GM23338 (cell line): ENCODE measurements around the gene HSPA1A. TPM values are rescaled to one million over a fixed set of nuclear protein-coding genes. Genes with fewer than 3 reads are reported as not detected.

ENCODE experiments used
- ATAC-seq: fragments of 200-7000 bp; cut with Tn5 transposase; 3 replicates; pipeline ENCODE4 v1.9.1; 2020
- DNase-seq: peaks from one replicate; pipeline ENCODE4 v3.0.0-alpha.2; 2015; ENCODE audit warnings: low spot score
- H2AFZ ChIP-seq: fragments of 200-600 bp; sonication (generic); 2 replicates; pipeline ENCODE4 v1.8.0; 2016; ENCODE audit warnings: antibody characterized with exemption, mild to moderate bottlenecking, moderate library complexity
- H3F3A ChIP-seq: fragments of 200-600 bp; sonication (generic); replicated peaks from 2 replicates; pipeline ENCODE4 v1.8.0; 2017; ENCODE audit warnings: antibody characterized with exemption, mixed run types, low read depth
- H3K27ac ChIP-seq: fragments of 200-600 bp; sonication (generic); 2 replicates; pipeline ENCODE4 v1.6.1; 2016; ENCODE audit warnings: low read depth
- H3K27me3 ChIP-seq: fragments of 200-600 bp; sonication (generic); 2 replicates; pipeline ENCODE4 v1.8.0; 2016; ENCODE audit warnings: mild to moderate bottlenecking, mixed run types, moderate library complexity; ENCODE audit not compliant: insufficient read depth
- H3K36me3 ChIP-seq: fragments of 200-600 bp; sonication (generic); 2 replicates; pipeline ENCODE4 v1.8.0; 2016; ENCODE audit warnings: mild to moderate bottlenecking; ENCODE audit not compliant: insufficient read depth
- H3K4me1 ChIP-seq: fragments of 200-600 bp; sonication (generic); 2 replicates; pipeline ENCODE4 v1.8.0; 2016; ENCODE audit warnings: mild to moderate bottlenecking, moderate library complexity; ENCODE audit not compliant: insufficient read depth
- H3K4me2 ChIP-seq: fragments of 200-600 bp; sonication (generic); 2 replicates; pipeline ENCODE4 v1.7.1; 2017; ENCODE audit warnings: mixed run types
- H3K4me3 ChIP-seq: fragments of 200-600 bp; sonication (generic); 2 replicates; pipeline ENCODE4 v1.6.1; 2016; ENCODE audit warnings: mixed run types
- H3K79me2 ChIP-seq: fragments of 200-600 bp; sonication (generic); replicated peaks from 2 replicates; pipeline ENCODE4 v1.8.0; 2017; ENCODE audit warnings: mild to moderate bottlenecking; ENCODE audit not compliant: insufficient read depth
- H3K9me2 ChIP-seq: fragments of 200-600 bp; sonication (generic); 2 replicates; pipeline ENCODE4 v1.8.0; 2017; ENCODE audit not compliant: insufficient read depth
- H4K20me1 ChIP-seq: fragments of 200-600 bp; sonication (generic); replicated peaks from 2 replicates; pipeline ENCODE4 v1.8.0; 2017; ENCODE audit warnings: mild to moderate bottlenecking; ENCODE audit not compliant: insufficient read depth
- H3K27ac Mint-ChIP-seq: 2 replicates; pipeline ENCODE4 v1.8.0; 2020; ENCODE audit warnings: inconsistent platforms, mild to moderate bottlenecking, moderate library complexity, mixed read lengths
- H3K27me3 Mint-ChIP-seq: 3 replicates; pipeline ENCODE4 v1.8.0; 2022; ENCODE audit warnings: low read depth, mild to moderate bottlenecking, moderate library complexity, mixed read lengths, inconsistent platforms; ENCODE audit not compliant: insufficient read depth, poor library complexity
- H3K36me3 Mint-ChIP-seq: 3 replicates; pipeline ENCODE4 v1.8.0; 2021; ENCODE audit warnings: low read depth, mild to moderate bottlenecking, inconsistent platforms, moderate library complexity, mixed read lengths
- H3K4me1 Mint-ChIP-seq: 3 replicates; pipeline ENCODE4 v1.8.0; 2020; ENCODE audit warnings: mild to moderate bottlenecking, inconsistent platforms, mixed read lengths
- H3K4me3 Mint-ChIP-seq: 3 replicates; pipeline ENCODE4 v1.8.0; 2021; ENCODE audit warnings: moderate library complexity, mild to moderate bottlenecking, inconsistent platforms, mixed read lengths
- H3K9me3 Mint-ChIP-seq: 3 replicates; pipeline ENCODE4 v1.8.0; 2020; ENCODE audit warnings: moderate library complexity, mild to moderate bottlenecking, inconsistent platforms, mixed read lengths
- CREB1 ChIP-seq: fragments of 250-450 bp; sonication (Bioruptor Pico); IDR thresholded peaks from 2 replicates; pipeline ENCODE4 v1.5.0; 2020; ENCODE audit warnings: low read depth, mild to moderate bottlenecking, moderate library complexity
- EZH2 ChIP-seq: fragments of 200-600 bp; sonication (generic); IDR thresholded peaks from one replicate; pipeline ENCODE4 v1.8.0; 2017; ENCODE audit warnings: antibody characterized with exemption, mild to moderate bottlenecking, low read depth; ENCODE audit not compliant: unreplicated experiment
- EZH2phosphoT487 ChIP-seq: fragments of 200-600 bp; sonication (generic); IDR thresholded peaks from one replicate; pipeline ENCODE4 v1.8.1; 2018; ENCODE audit warnings: antibody characterized with exemption; ENCODE audit not compliant: unreplicated experiment
- JUNB ChIP-seq: IDR thresholded peaks from one replicate; pipeline ENCODE4 v1.6.1; 2016; ENCODE audit warnings: antibody characterized with exemption; ENCODE audit not compliant: unreplicated experiment
- NANOG ChIP-seq: IDR thresholded peaks from 2 replicates; pipeline ENCODE4 v1.6.1; 2016; ENCODE audit warnings: antibody characterized with exemption, borderline replicate concordance
- POLR2AphosphoS5 ChIP-seq: IDR thresholded peaks from 2 replicates; pipeline ENCODE4 v1.6.1; 2016; ENCODE audit warnings: antibody characterized with exemption, low read depth
- REST ChIP-seq: IDR thresholded peaks from one replicate; pipeline ENCODE4 v1.6.1; 2018; ENCODE audit warnings: antibody characterized with exemption; ENCODE audit not compliant: unreplicated experiment
- STAT1 ChIP-seq: IDR thresholded peaks from one replicate; pipeline ENCODE4 v1.6.1; 2016; ENCODE audit warnings: antibody characterized with exemption; ENCODE audit not compliant: unreplicated experiment
- ZNF114 ChIP-seq: fragments of 250-450 bp; sonication (Bioruptor Pico); IDR thresholded peaks from 2 replicates; pipeline ENCODE4 v1.5.0; 2020; ENCODE audit warnings: mild to moderate bottlenecking, moderate library complexity
- ZNF331 ChIP-seq: fragments of 250-450 bp; sonication (Bioruptor Pico); IDR thresholded peaks from 2 replicates; pipeline ENCODE4 v1.5.0; 2020; ENCODE audit warnings: low read depth, mild to moderate bottlenecking, moderate library complexity
- ZNF462 ChIP-seq: fragments of 250-450 bp; sonication (Bioruptor Pico); IDR thresholded peaks from 2 replicates; pipeline ENCODE4 v1.5.0; 2020; ENCODE audit warnings: mild to moderate bottlenecking, moderate library complexity
- polyA plus RNA-seq: library from polyadenylated mRNA; unstranded; fragments of >200 nt; fragmentation: Nextera tagmentation; extraction: Ambion mirVana; gene quantifications from 2 replicates; pipeline ENCODE4 v1.2.1, GENCODE V29; 2016
- total RNA-seq: library from RNA; depleted of rRNA; stranded (reverse); fragments of >200 nt; shearing (Covaris generic); gene quantifications from 2 replicates; pipeline ENCODE4 v1.2.3, GENCODE V29; 2014
- TF ChIP-seq, protein P1 (sequence below), 2 experiments: fragments of 200-600 bp in 1 of 2; sonication (generic) in 1 of 2; conservative IDR thresholded peaks; 2 replicates each; pipeline versions ENCODE4 v1.5.1 to v1.6.1; 2016 to 2017; ENCODE audit warnings: antibody characterized with exemption in 2 of 2, low read depth in 2 of 2, mild to moderate bottlenecking in 2 of 2, moderate library complexity in 1 of 2
- TF ChIP-seq, protein P2 (sequence below): IDR thresholded peaks from 2 replicates; pipeline ENCODE4 v1.6.1; 2016; ENCODE audit warnings: antibody characterized with exemption

HSPA1A gene
- total and polyA plus RNA-seq, 2 experiments from 2014 or later: 36.1 to 57.1 TPM

DNA sequence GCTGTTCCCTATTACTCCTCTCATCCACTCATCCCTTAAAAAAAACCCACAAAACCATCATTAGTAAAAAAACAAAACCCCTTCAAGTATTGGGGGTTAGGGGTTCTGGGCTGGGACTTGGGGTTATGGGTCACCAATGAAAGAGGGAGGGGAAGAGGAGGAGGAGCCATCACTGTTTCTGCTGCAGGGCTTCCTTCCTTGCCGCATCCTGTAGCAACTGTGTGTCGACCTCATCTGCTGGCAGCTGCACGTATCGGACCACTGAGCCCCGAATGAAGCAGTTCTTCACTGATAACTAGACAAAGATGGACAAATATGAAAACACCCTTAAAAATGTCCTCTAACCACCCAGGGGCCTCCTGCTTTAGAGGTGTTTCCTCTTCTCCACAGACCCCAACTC is 17.8 kb upstream of the HSPA1A start (continued):
- TF ChIP-seq, protein P1, sequence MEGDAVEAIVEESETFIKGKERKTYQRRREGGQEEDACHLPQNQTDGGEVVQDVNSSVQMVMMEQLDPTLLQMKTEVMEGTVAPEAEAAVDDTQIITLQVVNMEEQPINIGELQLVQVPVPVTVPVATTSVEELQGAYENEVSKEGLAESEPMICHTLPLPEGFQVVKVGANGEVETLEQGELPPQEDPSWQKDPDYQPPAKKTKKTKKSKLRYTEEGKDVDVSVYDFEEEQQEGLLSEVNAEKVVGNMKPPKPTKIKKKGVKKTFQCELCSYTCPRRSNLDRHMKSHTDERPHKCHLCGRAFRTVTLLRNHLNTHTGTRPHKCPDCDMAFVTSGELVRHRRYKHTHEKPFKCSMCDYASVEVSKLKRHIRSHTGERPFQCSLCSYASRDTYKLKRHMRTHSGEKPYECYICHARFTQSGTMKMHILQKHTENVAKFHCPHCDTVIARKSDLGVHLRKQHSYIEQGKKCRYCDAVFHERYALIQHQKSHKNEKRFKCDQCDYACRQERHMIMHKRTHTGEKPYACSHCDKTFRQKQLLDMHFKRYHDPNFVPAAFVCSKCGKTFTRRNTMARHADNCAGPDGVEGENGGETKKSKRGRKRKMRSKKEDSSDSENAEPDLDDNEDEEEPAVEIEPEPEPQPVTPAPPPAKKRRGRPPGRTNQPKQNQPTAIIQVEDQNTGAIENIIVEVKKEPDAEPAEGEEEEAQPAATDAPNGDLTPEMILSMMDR (conservative IDR thresholded peaks at IDR 0.05; ENCODE audit: low read depth in 2 of 2): no peak

GRCh38 chr6:31799781-31800180 is 15.6 kb upstream of the HSPA1A start:
- no peaks in the 10 kb centered on the region for H3K9me3 Mint-ChIP-seq
- peaks cover 8% of the 10 kb centered on the region for H3K36me3 ChIP-seq
- H3K4me1 Mint-ChIP-seq: no peaks in the 10 kb centered on the region
- no peak for ATAC-seq
- H3K4me1 ChIP-seq: no peaks in the 10 kb centered on the region; the same call in 1 of the 2 replicates
- peaks cover 27% of the 10 kb centered on the region for H3K79me2 ChIP-seq
- no peak overlapping the region for H3K27ac ChIP-seq
- H3K27me3 ChIP-seq: no peaks in the 10 kb centered on the region
- peaks cover 39% of the 10 kb centered on the region for H3K36me3 Mint-ChIP-seq
- no peak overlapping the region for H3K4me3 ChIP-seq
- peaks cover 29% of the 10 kb centered on the region for H3F3A ChIP-seq
- H3K4me3 Mint-ChIP-seq: no peak overlapping the region
- H2AFZ ChIP-seq: no peak overlapping the region
- no peak overlapping the region for H3K27ac Mint-ChIP-seq
- no peak for DNase-seq
- no peak overlapping the region for H3K4me2 ChIP-seq
- H4K20me1 ChIP-seq: peaks cover 4% of the 10 kb centered on the region; the same call in 1 of the 2 replicates
- H3K27me3 Mint-ChIP-seq: peaks cover 8% of the 10 kb centered on the region
- H3K9me2 ChIP-seq: no peaks in the 10 kb centered on the region
- TF ChIP-seq POLR2AphosphoS5 (no peak), JUNB (no peak), STAT1 (no peak), REST (no peak), ZNF331 (no peak), ZNF114 (CRISPR knock-in tag) (no peak), EZH2phosphoT487 (no peak), CREB1 (CRISPR knock-in tag) (no peak), ZNF462 (no peak), NANOG (no peak), EZH2 (no peak)
- TF ChIP-seq, protein P2, sequence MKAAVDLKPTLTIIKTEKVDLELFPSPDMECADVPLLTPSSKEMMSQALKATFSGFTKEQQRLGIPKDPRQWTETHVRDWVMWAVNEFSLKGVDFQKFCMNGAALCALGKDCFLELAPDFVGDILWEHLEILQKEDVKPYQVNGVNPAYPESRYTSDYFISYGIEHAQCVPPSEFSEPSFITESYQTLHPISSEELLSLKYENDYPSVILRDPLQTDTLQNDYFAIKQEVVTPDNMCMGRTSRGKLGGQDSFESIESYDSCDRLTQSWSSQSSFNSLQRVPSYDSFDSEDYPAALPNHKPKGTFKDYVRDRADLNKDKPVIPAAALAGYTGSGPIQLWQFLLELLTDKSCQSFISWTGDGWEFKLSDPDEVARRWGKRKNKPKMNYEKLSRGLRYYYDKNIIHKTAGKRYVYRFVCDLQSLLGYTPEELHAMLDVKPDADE: no peak
